ENCODE data around the gene RAD52. TPM values are rescaled to one million over a fixed set of nuclear protein-coding genes. Genes with fewer than 3 reads are reported as not detected.
"Not testable (repeated sequence)": the region's sequence is repeated elsewhere in the genome, so short reads cannot be mapped to it uniquely, and the experiment has no call there.

The RAD52 gene
- total RNA-seq, 8 experiments from 2014 or later, result 9.0 to 31.4 (median 15.1) TPM

- no peaks in the 10 kb centered on the region for H3K4me1 ChIP-seq (replicated peaks in 1 of 2)
- no peak overlapping the region for H3K27ac ChIP-seq
- no peak overlapping the region for H3K4me3 ChIP-seq
- 78 to 100% (median 93%) methylated on average over 1 to 5 of the region's 6 CpGs; no CpG with 5 or more reads in 2 of the 10 experiments for WGBS, 10 experiments
- in situ Hi-C loops (cut with MboI; ENCODE audit: low pct_unique_long_range_greater_than_20kb in 2 of 9, low sequenced_read_pairs in 9 of 9, unreplicated experiment in 9 of 9), result loop anchor here in 2 of 9 experiments (25.0 kb wide), 1 partner anchor 394 kb away; no protein-coding TSS in a partner anchor
- no peak for ATAC-seq (replicated peaks in 6 of 8)
Measured at GRCh38 chr12:955939-956338, 6.4 kb upstream of the RAD52 start.

- Histone ChIP-seq H3K4me3 (no peak overlapping the region), H3K27ac (no peak overlapping the region), H3K4me1 (replicated peaks in 1 of 2) (no peaks in the 10 kb centered on the region)
- in situ Hi-C loops (cut with MboI; ENCODE audit: low pct_unique_long_range_greater_than_20kb in 2 of 9, low sequenced_read_pairs in 9 of 9, unreplicated experiment in 9 of 9), result loop anchor here in 2 of 9 experiments (25.0 kb wide), 1 partner anchor 392 kb away; no protein-coding TSS in a partner anchor
- ATAC-seq (replicated peaks in 6 of 8), result no peak
Measured at GRCh38 chr12:954741-955140, 5.2 kb upstream of the RAD52 start.

- Histone ChIP-seq H3K4me3 (no peak overlapping the region), H3K27ac (no peak overlapping the region), H3K4me1 (replicated peaks in 1 of 2) (no peaks in the 10 kb centered on the region)
- in situ Hi-C loops (cut with MboI; ENCODE audit: low pct_unique_long_range_greater_than_20kb in 2 of 9, low sequenced_read_pairs in 9 of 9, unreplicated experiment in 9 of 9), result loop anchor here in 2 of 9 experiments (25.0 kb wide), 1 partner anchor 391 kb away; no protein-coding TSS in a partner anchor
- peak in 2 of 8 experiments; percentile 1 to 19 for ATAC-seq (replicated peaks in 6 of 8)
- WGBS, 10 experiments, result 4 to 100% (median 96%) methylated on average over 1 to 6 of the region's 7 CpGs; no CpG with 5 or more reads in 2 of the 10 experiments
Measured at GRCh38 chr12:953776-954175, 4.3 kb upstream of the RAD52 start.

- ATAC-seq (replicated peaks in 6 of 8), result no peak
- H3K27ac ChIP-seq, result no peak overlapping the region
- 0 to 100% (median 67%) methylated on average over 1 of the region's 1 CpG; no CpG with 5 or more reads in 1 of the 10 experiments for WGBS, 10 experiments
- in situ Hi-C loops (cut with MboI; ENCODE audit: low pct_unique_long_range_greater_than_20kb in 2 of 9, low sequenced_read_pairs in 9 of 9, unreplicated experiment in 9 of 9), result loop anchor here in 2 of 9 experiments (25.0 kb wide), 1 partner anchor 389 kb away; no protein-coding TSS in a partner anchor
- no peak overlapping the region for H3K4me3 ChIP-seq
- H3K4me1 ChIP-seq (replicated peaks in 1 of 2), result peaks cover 0 to 4% of the 10 kb centered on the region in 2 donors
Measured at GRCh38 chr12:951176-951575, 1.7 kb upstream of the RAD52 start.

- in situ Hi-C loops (cut with MboI; ENCODE audit: low pct_unique_long_range_greater_than_20kb in 2 of 9, low sequenced_read_pairs in 9 of 9, unreplicated experiment in 9 of 9), result loop anchor here in 3 of 9 experiments (10.0 to 25.0 kb wide), 2 partner anchors 373 to 386 kb away; no protein-coding TSS in a partner anchor
- peak overlapping the region; percentile 57 to 73 (median 67) for H3K4me3 ChIP-seq
- H3K27ac ChIP-seq, result no peak overlapping the region
- no peak for ATAC-seq (replicated peaks in 6 of 8)
- WGBS, 10 experiments, result 73 to 81% (median 80%) methylated on average over 2 to 9 of the region's 9 CpGs; no CpG with 5 or more reads in 5 of the 10 experiments
- H3K4me1 ChIP-seq (replicated peaks in 1 of 2), result peaks cover 0 to 4% of the 10 kb centered on the region in 2 donors
Measured at GRCh38 chr12:948238-948637, 1.3 kb downstream of the RAD52 start.

- Histone ChIP-seq H3K4me3 (no peak overlapping the region), H3K27ac (no peak overlapping the region), H3K4me1 (replicated peaks in 1 of 2) (peaks cover 0 to 4% of the 10 kb centered on the region in 2 donors)
- 75 to 100% (median 97%) methylated on average over 1 to 6 of the region's 6 CpGs; no CpG with 5 or more reads in 2 of the 10 experiments for WGBS, 10 experiments
- in situ Hi-C loops (cut with MboI; ENCODE audit: low pct_unique_long_range_greater_than_20kb in 2 of 9, low sequenced_read_pairs in 9 of 9, unreplicated experiment in 9 of 9), result loop anchor here in 3 of 9 experiments (10.0 to 25.0 kb wide), 2 partner anchors 372 to 384 kb away; no protein-coding TSS in a partner anchor
- ATAC-seq (replicated peaks in 6 of 8), result no peak
Measured at GRCh38 chr12:946631-947030, 2.9 kb downstream of the RAD52 start.

GRCh38 chr12:946212-946611 lies 3.3 kb downstream of the RAD52 start:
- Histone ChIP-seq H3K27ac (no peak overlapping the region), H3K4me3 (no peak overlapping the region), H3K4me1 (replicated peaks in 1 of 2) (peaks cover 0 to 4% of the 10 kb centered on the region in 2 donors)
- in situ Hi-C loops (cut with MboI; ENCODE audit: low pct_unique_long_range_greater_than_20kb in 2 of 9, low sequenced_read_pairs in 9 of 9, unreplicated experiment in 9 of 9), result loop anchor here in 3 of 9 experiments (10.0 to 25.0 kb wide), 2 partner anchors 371 to 384 kb away; no protein-coding TSS in a partner anchor
- no peak for ATAC-seq (replicated peaks in 6 of 8)

GRCh38 chr12:944211-944610 lies 5.3 kb downstream of the RAD52 start:
- H3K4me3 ChIP-seq, result no peak overlapping the region
- WGBS, 10 experiments, result 90 to 100% (median 93%) methylated on average over 1 to 7 of the region's 7 CpGs; no CpG with 5 or more reads in 1 of the 10 experiments

GRCh38 chr12:943051-943450 lies 6.4 kb downstream of the RAD52 start:
- ATAC-seq (replicated peaks in 6 of 8), result no peak
- Histone ChIP-seq H3K4me3 (no peak overlapping the region), H3K27ac (no peak overlapping the region), H3K4me1 (replicated peaks in 1 of 2) (no peaks in the 10 kb centered on the region)
- 40 to 96% (median 86%) methylated on average over 1 to 6 of the region's 6 CpGs; no CpG with 5 or more reads in 6 of the 10 experiments for WGBS, 10 experiments
- in situ Hi-C loops (cut with MboI; ENCODE audit: low pct_unique_long_range_greater_than_20kb in 2 of 9, low sequenced_read_pairs in 9 of 9, unreplicated experiment in 9 of 9), result loop anchor here in 3 of 9 experiments (10.0 to 25.0 kb wide), 2 partner anchors 368 to 381 kb away; no protein-coding TSS in a partner anchor

More at GRCh38 chr12:944211-944610, 5.3 kb downstream of the RAD52 start:
- no peak for ATAC-seq (replicated peaks in 6 of 8)
- Histone ChIP-seq H3K4me1 (replicated peaks in 1 of 2) (peaks cover 0 to 4% of the 10 kb centered on the region in 2 donors), H3K27ac (no peak overlapping the region)
- in situ Hi-C loops (cut with MboI; ENCODE audit: low pct_unique_long_range_greater_than_20kb in 2 of 9, low sequenced_read_pairs in 9 of 9, unreplicated experiment in 9 of 9), result loop anchor here in 3 of 9 experiments (10.0 to 25.0 kb wide), 2 partner anchors 369 to 382 kb away; no protein-coding TSS in a partner anchor

- Histone ChIP-seq H3K27ac (no peak overlapping the region), H3K4me3 (no peak overlapping the region), H3K4me1 (replicated peaks in 1 of 2) (no peaks in the 10 kb centered on the region)
- no peak for ATAC-seq (replicated peaks in 6 of 8)
- 96 to 100% (median 100%) methylated on average over 1 to 3 of the region's 3 CpGs; no CpG with 5 or more reads in 4 of the 10 experiments for WGBS, 10 experiments
- in situ Hi-C loops (cut with MboI; ENCODE audit: low pct_unique_long_range_greater_than_20kb in 2 of 9, low sequenced_read_pairs in 9 of 9, unreplicated experiment in 9 of 9), result loop anchor here in 2 of 9 experiments (25.0 kb wide), 1 partner anchor 377 kb away; no protein-coding TSS in a partner anchor
Measured at GRCh38 chr12:938810-939209, 10.7 kb downstream of the RAD52 start.

GRCh38 chr12:936377-937345 lies 12.8 kb downstream of the RAD52 start:
- H3K4me3 ChIP-seq, result no peak overlapping the region
- no peaks in the 10 kb centered on the region for H3K4me1 ChIP-seq (replicated peaks in 1 of 2)
- no peak for ATAC-seq (replicated peaks in 6 of 8)
- in situ Hi-C loops (cut with MboI; ENCODE audit: low pct_unique_long_range_greater_than_20kb in 2 of 9, low sequenced_read_pairs in 9 of 9, unreplicated experiment in 9 of 9), result loop anchor here in 2 of 9 experiments (25.0 kb wide), 1 partner anchor 374 kb away; no protein-coding TSS in a partner anchor
- 40 to 100% (median 95%) methylated on average over 1 to 5 of the region's 8 CpGs; no CpG with 5 or more reads in 1 of the 10 experiments for WGBS, 10 experiments
- no peak overlapping the region for H3K27ac ChIP-seq

GRCh38 chr12:935891-936290 lies 13.6 kb downstream of the RAD52 start:
- H3K4me1 ChIP-seq (replicated peaks in 1 of 2); H3K27ac ChIP-seq; ATAC-seq (replicated peaks in 6 of 8); H3K4me3 ChIP-seq: not testable (repeated sequence)
- whole genome bisulfite sequencing, 10 experiments, result 79 to 100% (median 100%) methylated on average over 1 to 6 of the region's 12 CpGs; no CpG with 5 or more reads in 1 of the 10 experiments
- in situ Hi-C loops (cut with MboI; ENCODE audit: low pct_unique_long_range_greater_than_20kb in 2 of 9, low sequenced_read_pairs in 9 of 9, unreplicated experiment in 9 of 9), result loop anchor here in 2 of 9 experiments (25.0 kb wide), 1 partner anchor 374 kb away; no protein-coding TSS in a partner anchor
